H9 (cell line): Measurements from ENCODE around the gene TRIM2. TPM values are rescaled to one million over a fixed set of nuclear protein-coding genes. Genes with fewer than 3 reads are reported as not detected.
A peak's percentile ranks its signal among the peaks of the same experiment; 100 is the strongest.

Experiments used
- DNase-seq: peaks from one replicate; pipeline ENCODE4 v3.0.0-alpha.2; 2017
- H2AFZ ChIP-seq: one replicate; pipeline ENCODE4 v1.6.1; 2013; ENCODE audit warnings: mild to moderate bottlenecking, low read length, control low read depth, moderate library complexity
- H2AK5ac ChIP-seq: 2 replicates; pipeline ENCODE4 v1.6.1; 2013; ENCODE audit warnings: low read length, control low read depth, mixed read lengths; ENCODE audit not compliant: insufficient read length
- H2BK120ac ChIP-seq: one replicate; pipeline ENCODE4 v1.6.1; 2013; ENCODE audit warnings: low read depth, mild to moderate bottlenecking, low read length, control low read depth, inconsistent platforms; ENCODE audit not compliant: poor library complexity, severe bottlenecking
- H2BK12ac ChIP-seq: 2 replicates; pipeline ENCODE4 v1.6.1; 2013; ENCODE audit warnings: low read length, control low read depth, mixed read lengths, low read depth; ENCODE audit not compliant: insufficient read length
- H2BK15ac ChIP-seq: 2 replicates; pipeline ENCODE4 v1.6.1; 2013; ENCODE audit warnings: low read depth, low read length, control low read depth
- H2BK20ac ChIP-seq: one replicate; pipeline ENCODE4 v1.6.1; 2013; ENCODE audit warnings: low read depth, mild to moderate bottlenecking, low read length, control low read depth, inconsistent platforms; ENCODE audit not compliant: poor library complexity, severe bottlenecking
- H2BK5ac ChIP-seq: 2 replicates; pipeline ENCODE4 v1.6.1; 2013; ENCODE audit warnings: low read length, control low read depth, mixed read lengths; ENCODE audit not compliant: insufficient read length
- H3K14ac ChIP-seq: 2 replicates; pipeline ENCODE4 v1.6.1; 2013; ENCODE audit warnings: low read length, control low read depth; ENCODE audit not compliant: insufficient read depth
- H3K18ac ChIP-seq: 2 replicates; pipeline ENCODE4 v1.6.1; 2013; ENCODE audit warnings: low read depth, mild to moderate bottlenecking, mixed read lengths, low read length, control low read depth; ENCODE audit not compliant: insufficient read length
- H3K23ac ChIP-seq: 2 replicates; pipeline ENCODE4 v1.6.1; 2013; ENCODE audit warnings: low read length, control low read depth, mixed read lengths, low read depth; ENCODE audit not compliant: insufficient read length
- H3K23me2 ChIP-seq: 2 replicates; pipeline ENCODE4 v1.6.1; 2013; ENCODE audit warnings: low read depth, mild to moderate bottlenecking, mixed read lengths, low read length, control low read depth; ENCODE audit not compliant: insufficient read length, poor library complexity, severe bottlenecking
- H3K27ac ChIP-seq: 2 replicates; pipeline ENCODE4 v1.5.1; 2013; ENCODE audit warnings: low read length, control low read depth, mixed read lengths, low read depth; ENCODE audit not compliant: insufficient read length
- H3K27me3 ChIP-seq: 2 replicates; pipeline ENCODE4 v1.6.1; 2013; ENCODE audit warnings: low read length, control low read depth, inconsistent platforms; ENCODE audit not compliant: insufficient read depth
- H3K4ac ChIP-seq: 2 replicates; pipeline ENCODE4 v1.6.1; 2013; ENCODE audit warnings: low read depth, mild to moderate bottlenecking, control low read depth, inconsistent platforms, low read length, moderate library complexity
- H3K4me1 ChIP-seq: 2 replicates; pipeline ENCODE4 v1.6.1; 2013; ENCODE audit warnings: low read length, control low read depth, inconsistent platforms; ENCODE audit not compliant: insufficient read depth
- H3K4me2 ChIP-seq: 2 replicates; pipeline ENCODE4 v1.6.1; 2013; ENCODE audit warnings: low read length, control low read depth, mixed read lengths; ENCODE audit not compliant: insufficient read length, insufficient read depth
- H3K56ac ChIP-seq: 2 replicates; pipeline ENCODE4 v1.6.1; 2013; ENCODE audit warnings: low read depth, mild to moderate bottlenecking, mixed read lengths, low read length, control low read depth; ENCODE audit not compliant: insufficient read length
- H3K79me1 ChIP-seq: 2 replicates; pipeline ENCODE4 v1.6.1; 2013; ENCODE audit warnings: low read depth, mild to moderate bottlenecking, moderate library complexity, low read length, control low read depth, inconsistent platforms; ENCODE audit not compliant: insufficient read depth, poor library complexity, severe bottlenecking
- H3K79me2 ChIP-seq: 2 replicates; pipeline ENCODE4 v1.6.1; 2013; ENCODE audit warnings: low read length, control low read depth, inconsistent platforms; ENCODE audit not compliant: insufficient read depth
- H3K9ac ChIP-seq: 2 replicates; pipeline ENCODE4 v1.6.1; 2013; ENCODE audit warnings: low read length, control low read depth, mixed read lengths; ENCODE audit not compliant: insufficient read length; ENCODE audit errors: extremely low read depth
- H3K9me3 ChIP-seq: one replicate; pipeline ENCODE4 v1.6.1; 2013; ENCODE audit warnings: low read depth, low read length, inconsistent platforms; ENCODE audit not compliant: control insufficient read depth
- H3T11ph ChIP-seq: one replicate; pipeline ENCODE4 v1.6.1; 2013; ENCODE audit warnings: mild to moderate bottlenecking, low read length, control low read depth, inconsistent platforms
- H4K20me1 ChIP-seq: one replicate; pipeline ENCODE4 v1.6.1; 2013; ENCODE audit not compliant: control insufficient read depth, insufficient read length, insufficient read depth
- H4K5ac ChIP-seq: 2 replicates; pipeline ENCODE4 v1.6.1; 2013; ENCODE audit warnings: low read depth, mild to moderate bottlenecking, mixed read lengths, low read length, control low read depth; ENCODE audit not compliant: insufficient read length
- H4K8ac ChIP-seq: replicated peaks from 2 replicates; pipeline ENCODE4 v1.6.1; 2013; ENCODE audit warnings: low read length, control low read depth, mixed read lengths, low read depth; ENCODE audit not compliant: insufficient read length
- H4K91ac ChIP-seq: 2 replicates; pipeline ENCODE4 v1.6.1; 2013; ENCODE audit warnings: low read depth, mild to moderate bottlenecking, moderate library complexity, mixed read lengths, low read length, control low read depth; ENCODE audit not compliant: insufficient read length
- H3K27ac Mint-ChIP-seq, 3 experiments: 2 replicates in 2 of 3; 3 replicates in 1 of 3; pipeline ENCODE4 v1.8.0; 2020 to 2021; ENCODE audit warnings: mixed read lengths in 3 of 3, mild to moderate bottlenecking in 1 of 3, moderate library complexity in 1 of 3
- H3K27me3 Mint-ChIP-seq: 2 replicates; pipeline ENCODE4 v1.8.0; 2021; ENCODE audit warnings: low read depth, mild to moderate bottlenecking, moderate library complexity, mixed read lengths
- H3K36me3 Mint-ChIP-seq, 3 experiments: 2 replicates in 2 of 3; 3 replicates in 1 of 3; pipeline ENCODE4 v1.8.0; 2020 to 2021; ENCODE audit warnings: low read depth in 3 of 3, mixed read lengths in 3 of 3; ENCODE audit not compliant: insufficient read depth in 1 of 3
- H3K4me1 Mint-ChIP-seq, 2 experiments: 2 replicates each; pipeline ENCODE4 v1.8.0; 2020; ENCODE audit warnings: mixed read lengths in 2 of 2
- H3K4me3 Mint-ChIP-seq, 2 experiments: 2 replicates in 1 of 2; 3 replicates in 1 of 2; pipeline ENCODE4 v1.8.0; 2020 to 2021; ENCODE audit warnings: mild to moderate bottlenecking in 2 of 2, mixed read lengths in 2 of 2, moderate library complexity in 1 of 2
- H3K9me3 Mint-ChIP-seq, 2 experiments: 2 replicates in 1 of 2; 3 replicates in 1 of 2; pipeline ENCODE4 v1.8.0; 2020; ENCODE audit warnings: mild to moderate bottlenecking in 2 of 2, mixed read lengths in 2 of 2, moderate library complexity in 1 of 2
- WGBS: extraction: QIAGEN DNeasy Blood & Tissue Kit; methylation state at CpG from one replicate; pipeline ENCODE4 v1.1.7; 2013; ENCODE audit warnings: missing lambda C conversion rate, low lambda C conversion rate, mixed read lengths; ENCODE audit not compliant: insufficient read length; ENCODE audit errors: extremely low coverage; 5-methylcytosine and 5-hydroxymethylcytosine counted together
- total RNA-seq: library from RNA; stranded (reverse); gene quantifications from 2 replicates; pipeline ENCODE4 v1.2.1, GENCODE V29; 2021
- TF ChIP-seq, protein P1 (sequence below): fragments of 200-600 bp; sonication (generic); conservative IDR thresholded peaks from 3 replicates; pipeline ENCODE4 v1.8.0; 2021; ENCODE audit warnings: antibody characterized with exemption, mild to moderate bottlenecking

Gene TRIM2
- total RNA-seq, 1 experiment from 2014 or later: 28.9 TPM

DNA sequence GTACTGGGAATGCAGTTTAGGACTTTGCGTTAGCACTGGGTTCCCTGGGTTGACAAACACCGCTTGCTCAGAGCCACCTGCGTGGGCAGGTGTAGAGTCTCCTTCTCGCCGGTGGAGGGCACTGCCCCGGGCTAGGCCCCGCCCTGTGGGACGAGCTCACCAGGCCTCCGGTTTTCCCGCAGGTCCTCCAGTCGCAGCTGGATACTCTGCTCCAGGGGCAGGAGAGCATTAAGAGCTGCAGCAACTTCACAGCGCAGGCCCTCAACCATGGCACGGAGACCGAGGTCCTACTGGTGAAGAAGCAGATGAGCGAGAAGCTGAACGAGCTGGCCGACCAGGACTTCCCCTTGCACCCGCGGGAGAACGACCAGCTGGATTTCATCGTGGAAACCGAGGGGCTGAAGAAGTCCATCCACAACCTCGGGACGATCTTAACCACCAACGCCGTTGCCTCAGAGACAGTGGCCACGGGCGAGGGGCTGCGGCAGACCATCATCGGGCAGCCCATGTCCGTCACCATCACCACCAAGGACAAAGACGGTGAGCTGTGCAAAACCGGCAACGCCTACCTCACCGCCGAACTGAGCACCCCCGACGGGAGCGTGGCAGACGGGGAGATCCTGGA is 91.0 kb downstream of the TRIM2 start:
- no peak overlapping the region for H2BK15ac ChIP-seq
- Mint-ChIP-seq H3K36me3 (peaks cover 50 to 78% (median 64%) of the 10 kb centered on the region in 3 experiments), H3K4me1 (peaks cover 25 to 35% of the 10 kb centered on the region in 2 experiments), H3K4me3 (no peak overlapping the region), H3K9me3 (peaks cover 10 to 12% of the 10 kb centered on the region in 2 experiments; a peak in 4 of 5 replicates), H3K27me3 (no peaks in the 10 kb centered on the region), H3K27ac (peak overlapping the region in 2 of 3 experiments; percentile 53 to 84; a peak in 3 of 7 replicates)
- H4K8ac ChIP-seq: no peak overlapping the region
- H4K5ac ChIP-seq: no peak overlapping the region
- no peak overlapping the region for H2AFZ ChIP-seq
- H3K27ac ChIP-seq: no peak overlapping the region
- no peaks in the 10 kb centered on the region for H3K23me2 ChIP-seq
- no peaks in the 10 kb centered on the region; the same call in 1 of the 2 replicates for H3K4me1 ChIP-seq
- no peak overlapping the region for H3K56ac ChIP-seq
- no peak overlapping the region for H4K91ac ChIP-seq
- no peak overlapping the region for H3K9ac ChIP-seq
- H3K79me1 ChIP-seq: no peaks in the 10 kb centered on the region
- no peak overlapping the region for H3K18ac ChIP-seq
- no peak overlapping the region for H3T11ph ChIP-seq
- no peak overlapping the region for H2BK5ac ChIP-seq
- WGBS: no CpG with 5 or more reads among the region's 40 CpGs
- no peak overlapping the region for H3K23ac ChIP-seq
- no peak overlapping the region for H3K14ac ChIP-seq
- no peaks in the 10 kb centered on the region for H3K79me2 ChIP-seq
- TF ChIP-seq, protein P1, sequence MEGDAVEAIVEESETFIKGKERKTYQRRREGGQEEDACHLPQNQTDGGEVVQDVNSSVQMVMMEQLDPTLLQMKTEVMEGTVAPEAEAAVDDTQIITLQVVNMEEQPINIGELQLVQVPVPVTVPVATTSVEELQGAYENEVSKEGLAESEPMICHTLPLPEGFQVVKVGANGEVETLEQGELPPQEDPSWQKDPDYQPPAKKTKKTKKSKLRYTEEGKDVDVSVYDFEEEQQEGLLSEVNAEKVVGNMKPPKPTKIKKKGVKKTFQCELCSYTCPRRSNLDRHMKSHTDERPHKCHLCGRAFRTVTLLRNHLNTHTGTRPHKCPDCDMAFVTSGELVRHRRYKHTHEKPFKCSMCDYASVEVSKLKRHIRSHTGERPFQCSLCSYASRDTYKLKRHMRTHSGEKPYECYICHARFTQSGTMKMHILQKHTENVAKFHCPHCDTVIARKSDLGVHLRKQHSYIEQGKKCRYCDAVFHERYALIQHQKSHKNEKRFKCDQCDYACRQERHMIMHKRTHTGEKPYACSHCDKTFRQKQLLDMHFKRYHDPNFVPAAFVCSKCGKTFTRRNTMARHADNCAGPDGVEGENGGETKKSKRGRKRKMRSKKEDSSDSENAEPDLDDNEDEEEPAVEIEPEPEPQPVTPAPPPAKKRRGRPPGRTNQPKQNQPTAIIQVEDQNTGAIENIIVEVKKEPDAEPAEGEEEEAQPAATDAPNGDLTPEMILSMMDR: peak; percentile 37; the same call in 2 of the 3 replicates
- H3K9me3 ChIP-seq: no peaks in the 10 kb centered on the region
- peak; percentile 46 for DNase-seq
- H4K20me1 ChIP-seq: no peaks in the 10 kb centered on the region
- H2BK20ac ChIP-seq: no peak overlapping the region
- H2AK5ac ChIP-seq: no peak overlapping the region
- H3K4ac ChIP-seq: no peak overlapping the region
- no peak overlapping the region for H2BK12ac ChIP-seq
- H2BK120ac ChIP-seq: no peak overlapping the region
- H3K4me2 ChIP-seq: no peak overlapping the region
- H3K27me3 ChIP-seq: no peaks in the 10 kb centered on the region
